GM21526 (cell line): ENCODE data around the gene MISP3.
"Not testable (repeated sequence)": the region's sequence is repeated elsewhere in the genome, so short reads cannot be mapped to it uniquely, and the experiment has no call there.

Experiments
- ATAC-seq: cut with Tn5 transposase; IDR thresholded peaks from one replicate; pipeline ENCODE4 v1.9.1; 2021; ENCODE audit warnings: moderate library complexity; ENCODE audit not compliant: unreplicated experiment, low FRiP score

MISP3 gene

GRCh38 chr19:14072535-14073260, at the start of gene MISP3:
MISP3 (plus strand) TSS chr19:14072786; CDS start chr19:14073310, 524 bp downstream.
- ATAC-seq: no peak

- no peak for ATAC-seq
These were observed 49.0 kb upstream of the MISP3 start for GRCh38 chr19:14023404-14024235.

- ATAC-seq: not testable (repeated sequence)
These were observed 45.9 kb upstream of the MISP3 start for GRCh38 chr19:14026652-14027192.

- no peak for ATAC-seq
These were observed 44.6 kb upstream of the MISP3 start, which contains the start of gene RLN3 for GRCh38 chr19:14027856-14028450. RLN3 (plus strand) TSS chr19:14028148; CDS start chr19:14028205, 57 bp downstream.

GRCh38 chr19:14028901-14029300, 43.7 kb upstream of the MISP3 start:
- ATAC-seq: no peak

GRCh38 chr19:14030997-14031718, 41.4 kb upstream of the MISP3 start:
- no peak for ATAC-seq

- no peak for ATAC-seq
These were observed 40.7 kb upstream of the MISP3 start, which contains the start of gene IL27RA for GRCh38 chr19:14031719-14032480. IL27RA (plus strand) TSS chr19:14031762; CDS start chr19:14031873, 111 bp downstream.

GRCh38 chr19:14033946-14034345, 38.6 kb upstream of the MISP3 start:
- no peak for ATAC-seq

- not testable (repeated sequence) for ATAC-seq
These were observed 37.4 kb upstream of the MISP3 start for GRCh38 chr19:14035159-14035558.

- ATAC-seq: no peak
These were observed 36.9 kb upstream of the MISP3 start for GRCh38 chr19:14035706-14036105.

GRCh38 chr19:14039181-14039580, 33.4 kb upstream of the MISP3 start:
- no peak for ATAC-seq

- not testable (repeated sequence) for ATAC-seq
These were observed 29.7 kb upstream of the MISP3 start for GRCh38 chr19:14042659-14043608.

- ATAC-seq: not testable (repeated sequence)
These were observed 24.7 kb upstream of the MISP3 start for GRCh38 chr19:14047866-14048265.

GRCh38 chr19:14048443-14049153, 24.0 kb upstream of the MISP3 start:
- ATAC-seq: no peak

- ATAC-seq: no peak
These were observed 22.1 kb upstream of the MISP3 start for GRCh38 chr19:14050512-14050911.

GRCh38 chr19:14050961-14051360, 21.6 kb upstream of the MISP3 start:
- not testable (repeated sequence) for ATAC-seq

- no peak for ATAC-seq
These were observed 20.6 kb upstream of the MISP3 start for GRCh38 chr19:14051980-14052379.

GRCh38 chr19:14052470-14052869, 20.1 kb upstream of the MISP3 start:
- ATAC-seq: no peak
